HPDE6-E6E7 (cell line): ENCODE results near the gene TMEM63A.

Experiments used
- DNase-seq: peaks from one replicate; pipeline ENCODE4 v3.0.0; 2011; ENCODE audit warnings: missing footprints; ENCODE audit errors: extremely low spot score

The TMEM63A gene

DNA sequence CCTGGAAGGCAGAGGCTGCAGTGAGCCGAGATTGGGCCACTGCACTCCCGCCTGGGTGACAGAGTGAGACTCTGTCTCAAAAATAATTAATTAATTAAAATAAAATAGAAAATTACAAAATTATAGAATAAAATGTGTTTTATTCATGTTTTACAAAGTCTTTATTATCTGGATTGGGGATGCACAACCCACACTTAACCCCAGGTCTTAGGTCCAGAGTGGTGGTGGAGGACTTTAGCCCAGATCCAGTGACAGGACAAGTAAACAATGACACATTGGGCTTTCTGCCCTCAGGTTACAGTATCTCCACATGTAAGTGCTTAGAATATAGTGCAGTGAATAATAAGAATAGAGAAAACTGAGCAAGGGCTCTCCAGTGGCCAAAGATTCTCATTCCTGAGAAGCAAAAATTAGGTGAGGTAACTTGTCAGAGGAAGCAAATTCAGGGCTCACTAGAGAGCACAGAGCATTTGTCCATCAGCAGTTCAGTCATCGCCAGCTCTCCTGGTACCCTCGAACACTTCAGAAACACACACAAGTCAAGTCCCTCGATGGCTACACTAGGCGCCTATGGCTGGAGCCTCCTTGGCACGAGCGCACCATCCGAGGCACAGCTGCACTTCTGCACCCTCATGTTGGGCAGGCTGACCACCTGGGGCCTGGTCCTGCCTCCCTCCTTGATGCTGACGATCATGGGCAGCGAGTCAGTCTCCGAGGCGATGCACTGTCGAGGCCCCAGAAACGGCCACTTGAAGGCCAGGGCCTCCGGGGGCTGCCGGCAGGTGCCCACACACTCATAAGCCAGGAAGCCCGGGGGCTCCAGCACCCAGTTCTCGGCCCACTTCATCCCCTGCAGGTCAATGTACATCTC lies 4.2 kb upstream of the TMEM63A start:
- DNase-seq, result no peak

DNA sequence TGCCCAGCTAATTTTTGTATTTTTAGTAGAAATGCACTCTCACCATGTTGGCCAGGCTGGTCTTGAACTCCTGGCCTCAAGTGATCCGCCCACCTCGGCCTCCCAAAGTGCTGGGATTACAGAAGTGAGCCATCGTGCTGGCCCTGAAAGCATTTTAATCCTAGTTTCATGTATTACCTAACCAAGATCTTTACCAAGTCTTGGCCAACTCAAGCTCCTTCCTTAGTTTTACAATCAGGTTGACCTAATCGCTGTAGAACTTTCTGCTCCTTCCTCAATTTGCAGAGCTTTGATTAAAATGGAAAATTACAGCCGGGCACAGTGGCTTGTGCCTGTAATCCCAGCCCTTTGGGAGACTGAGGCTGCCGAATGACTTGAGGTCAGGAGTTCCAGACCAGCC lies 3.2 kb upstream of the TMEM63A start:
- DNase-seq, result no peak

DNA sequence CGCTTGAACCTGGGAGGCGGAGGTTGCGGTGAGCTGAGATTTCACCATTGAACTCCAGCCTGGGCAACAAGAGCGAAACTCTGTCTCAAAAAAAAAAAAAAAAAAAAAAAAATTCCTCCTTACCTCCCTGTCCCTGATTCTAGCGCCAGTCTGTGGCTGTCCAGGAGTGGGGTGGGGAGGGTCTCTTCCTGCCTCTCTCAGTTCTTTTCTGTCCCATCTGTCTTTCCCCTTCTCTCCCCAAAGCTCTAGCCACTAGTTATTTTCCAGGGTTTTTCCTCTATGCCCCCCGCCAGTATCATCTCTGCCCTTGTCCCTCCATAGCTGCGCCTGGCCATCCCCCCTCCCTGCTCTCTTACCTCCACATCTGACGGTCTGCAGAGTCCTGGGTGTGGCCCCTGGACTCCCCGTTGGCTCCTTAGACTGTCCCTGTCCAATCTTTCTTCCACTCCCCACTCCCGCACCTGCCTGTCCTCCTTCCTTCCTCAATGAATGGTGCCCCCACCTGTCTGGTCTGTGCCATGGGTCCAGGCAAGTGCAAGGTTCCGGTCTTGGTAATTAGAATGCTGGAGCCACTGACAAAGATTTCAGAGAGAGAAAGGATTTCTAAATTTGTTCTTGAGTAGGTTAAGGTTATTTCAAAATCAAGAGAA lies 1.6 kb upstream of the TMEM63A start:
- no peak for DNase-seq

DNA sequence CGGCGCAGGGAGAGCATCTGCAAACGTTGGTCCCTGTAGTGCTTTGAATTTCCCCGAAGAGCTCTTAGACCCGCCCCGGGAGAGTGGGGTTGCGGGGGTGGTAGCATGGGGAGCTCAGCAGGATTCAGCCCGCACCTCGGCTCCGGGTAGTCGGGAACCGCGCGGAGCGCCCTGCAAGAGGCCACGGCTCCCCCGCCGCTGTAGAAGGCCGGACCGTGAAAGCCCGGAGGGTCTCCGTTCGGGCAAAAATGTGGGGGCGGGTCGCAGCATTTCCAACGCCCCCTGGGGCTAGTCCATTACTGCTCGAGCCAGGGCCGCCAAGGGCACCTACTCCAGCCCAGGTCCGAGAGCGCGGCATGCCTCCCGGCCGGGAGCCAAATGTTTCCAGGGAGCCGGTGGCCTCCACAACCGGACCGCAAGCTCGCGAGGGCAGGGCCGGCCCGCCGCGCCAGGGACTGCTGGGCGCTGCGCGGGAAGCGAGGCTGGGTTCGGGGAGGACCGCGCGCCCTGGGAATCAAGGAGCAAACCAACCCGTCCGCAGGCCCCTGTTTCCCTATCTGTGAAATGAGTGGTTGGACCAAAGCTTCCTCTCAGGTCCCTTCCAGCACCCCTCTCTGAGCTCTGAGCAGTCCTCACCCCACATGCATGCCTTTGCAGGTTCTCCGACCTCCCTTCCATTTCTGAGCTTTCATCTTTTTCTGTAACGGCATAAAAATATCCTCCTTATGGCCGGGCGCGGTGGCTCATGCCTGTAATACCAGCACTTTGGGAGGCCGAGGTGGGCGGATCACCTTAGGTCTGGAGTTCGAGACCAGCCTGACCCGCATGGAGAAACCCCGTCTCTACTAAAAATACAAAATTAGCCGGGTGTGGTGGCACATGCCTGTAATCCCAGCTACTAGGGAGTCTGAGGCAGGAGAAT lies 775 bp upstream of the TMEM63A start:
- peak; percentile 35 for DNase-seq

DNA sequence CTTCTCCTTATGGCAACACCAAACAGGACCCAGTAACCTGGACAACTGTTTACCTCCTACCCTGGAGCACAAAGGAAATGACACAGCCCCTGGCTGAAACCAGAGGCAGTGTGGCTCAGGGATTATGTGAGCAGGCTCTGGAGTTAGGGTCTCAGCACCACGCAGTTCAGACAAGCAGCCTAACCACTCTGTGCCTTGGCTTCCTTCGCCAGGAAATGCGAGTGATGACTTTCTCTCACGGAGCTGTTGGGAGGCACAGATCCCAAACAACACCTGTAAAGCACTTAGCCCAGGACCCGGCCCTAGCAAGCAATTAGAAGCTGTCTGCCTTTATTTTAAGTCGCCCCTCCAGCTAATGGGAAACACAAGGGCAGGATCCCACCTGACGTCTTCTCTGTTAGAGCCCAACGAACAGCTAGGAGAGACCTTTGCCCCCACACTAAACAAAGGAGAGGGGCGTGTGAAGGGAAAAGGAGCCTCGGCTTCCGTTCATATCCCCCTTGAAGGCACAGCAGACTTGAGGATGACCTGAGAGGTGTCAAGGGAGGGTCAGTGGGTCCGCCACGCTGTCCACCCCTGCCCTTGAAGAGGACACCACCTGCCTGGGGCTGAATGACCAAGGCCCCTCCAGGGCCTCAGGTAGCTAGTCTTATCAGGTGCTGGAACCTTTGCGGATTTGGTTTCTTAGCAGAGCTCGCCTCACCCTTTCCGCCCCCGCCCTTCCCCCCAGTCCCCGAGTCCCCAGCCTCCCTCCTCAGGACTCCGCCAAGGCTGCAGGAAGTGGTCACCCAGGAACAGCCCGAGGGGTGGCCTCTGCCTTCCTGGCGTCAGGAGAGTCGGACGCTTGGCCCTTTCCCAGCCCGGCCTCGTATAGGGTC lies 860 bp downstream of the TMEM63A start:
- peak; percentile 21 for DNase-seq

DNA sequence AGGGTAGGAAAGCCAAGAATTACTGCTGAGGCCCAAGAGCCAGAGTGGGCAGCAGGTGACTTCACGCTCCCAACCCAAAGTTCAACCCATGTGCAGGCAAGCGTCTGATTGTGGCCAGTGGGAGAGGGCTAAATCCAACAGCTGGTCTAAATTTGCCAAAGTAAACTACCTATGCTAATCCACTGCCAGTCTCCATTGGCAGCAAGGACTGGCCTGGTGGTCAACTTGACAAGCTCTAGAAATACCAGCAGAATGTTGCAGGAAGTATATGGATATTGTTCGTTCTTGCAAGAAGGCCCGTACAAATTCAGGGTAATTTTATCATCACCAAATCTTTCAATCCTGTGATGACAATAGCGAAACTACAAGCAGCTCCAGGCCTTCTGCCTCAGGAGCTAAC lies 1.5 kb downstream of the TMEM63A start:
- no peak for DNase-seq

DNA sequence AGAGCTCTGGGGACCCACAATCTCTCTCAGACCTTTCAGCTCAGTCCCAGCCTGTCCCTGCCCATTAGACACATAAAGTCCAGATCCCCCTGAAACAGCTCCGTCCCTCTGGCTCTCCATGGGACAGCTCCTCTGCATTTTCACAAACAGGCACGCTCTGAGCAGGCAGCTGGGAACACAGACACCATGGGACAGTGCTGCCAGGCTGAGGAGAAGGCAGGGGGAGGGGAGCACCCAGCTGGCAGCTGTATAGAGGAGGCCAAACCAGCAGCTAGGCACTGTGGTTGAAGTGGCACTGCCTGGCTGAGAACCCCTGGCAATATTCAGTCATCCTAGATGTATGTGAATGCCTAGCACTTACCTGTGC lies 2.0 kb downstream of the TMEM63A start:
- no peak for DNase-seq

DNA sequence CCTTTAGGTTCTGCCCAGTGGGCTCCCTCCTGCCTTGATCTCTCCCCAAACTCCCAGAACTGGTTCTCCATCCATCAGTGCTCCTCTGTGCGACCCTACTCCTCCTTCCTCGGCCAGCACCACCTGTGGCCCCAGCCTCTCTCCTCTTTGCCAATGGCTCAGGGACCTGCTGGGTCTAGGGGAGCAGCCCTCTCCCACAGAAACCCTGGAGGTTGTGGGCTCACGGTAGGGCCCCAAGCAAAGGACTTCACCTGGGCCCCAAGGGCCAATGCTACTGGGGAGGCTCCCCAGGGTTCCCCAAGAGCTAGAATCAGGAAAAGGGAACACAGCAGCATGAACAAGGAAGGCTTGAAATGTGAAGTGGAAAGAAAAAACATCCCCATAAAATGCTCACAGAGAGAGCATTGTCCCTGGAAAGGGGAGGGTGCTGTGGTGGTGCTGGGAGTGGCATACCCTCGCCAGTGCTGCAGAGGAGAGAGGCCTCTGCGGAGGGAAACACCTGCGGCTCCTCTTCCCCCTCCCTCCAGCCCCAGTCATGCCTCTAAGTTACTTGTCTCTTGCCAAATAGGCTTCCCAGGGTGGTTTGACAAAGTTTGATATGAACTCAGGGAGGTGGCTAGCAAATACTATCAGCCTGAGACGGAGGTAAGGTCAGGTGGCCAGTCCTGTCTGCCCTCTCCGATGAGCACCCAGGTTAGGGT lies 2.5 kb downstream of the TMEM63A start:
- DNase-seq, result no peak

DNA sequence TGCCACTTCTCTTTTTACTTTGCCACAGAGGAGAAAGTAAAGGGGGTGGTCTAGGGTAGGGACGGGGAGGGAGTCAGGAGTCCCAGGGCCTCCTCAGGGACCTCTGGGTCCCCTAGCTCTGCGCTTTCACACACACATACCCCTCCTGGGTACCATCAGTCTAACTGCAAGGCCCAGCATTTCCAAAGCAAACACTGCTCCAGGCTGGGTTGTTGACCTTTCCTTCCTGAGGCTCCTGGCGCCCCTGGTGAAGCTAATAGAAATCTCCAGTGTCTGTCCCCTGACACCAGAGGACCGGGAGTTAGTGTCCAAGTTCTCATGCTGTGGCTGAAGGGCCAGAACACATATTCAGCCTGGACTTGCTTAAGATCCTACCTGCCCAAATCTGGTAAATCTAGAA lies 3.9 kb downstream of the TMEM63A start:
- no peak for DNase-seq

DNA sequence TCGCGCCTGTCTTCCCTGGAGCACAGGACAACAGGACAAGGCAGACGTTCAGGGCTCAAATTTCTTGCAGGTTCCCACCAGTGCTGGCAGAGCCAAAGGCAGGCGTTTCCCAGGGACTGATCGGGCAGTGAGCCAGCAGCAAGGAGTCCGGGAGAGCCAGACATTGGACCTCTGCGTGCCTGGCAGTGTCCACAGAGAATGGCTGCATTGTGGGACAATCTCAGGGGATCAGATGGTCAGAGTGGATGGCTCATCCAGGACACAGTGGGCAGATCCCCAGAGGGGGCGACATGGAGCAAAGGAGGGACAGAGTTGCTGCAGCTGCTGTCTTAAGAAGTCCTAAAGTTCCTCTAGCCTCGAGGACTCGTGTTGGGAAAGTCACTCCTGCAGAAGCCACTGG lies 4.6 kb downstream of the TMEM63A start:
- no peak for DNase-seq

DNA sequence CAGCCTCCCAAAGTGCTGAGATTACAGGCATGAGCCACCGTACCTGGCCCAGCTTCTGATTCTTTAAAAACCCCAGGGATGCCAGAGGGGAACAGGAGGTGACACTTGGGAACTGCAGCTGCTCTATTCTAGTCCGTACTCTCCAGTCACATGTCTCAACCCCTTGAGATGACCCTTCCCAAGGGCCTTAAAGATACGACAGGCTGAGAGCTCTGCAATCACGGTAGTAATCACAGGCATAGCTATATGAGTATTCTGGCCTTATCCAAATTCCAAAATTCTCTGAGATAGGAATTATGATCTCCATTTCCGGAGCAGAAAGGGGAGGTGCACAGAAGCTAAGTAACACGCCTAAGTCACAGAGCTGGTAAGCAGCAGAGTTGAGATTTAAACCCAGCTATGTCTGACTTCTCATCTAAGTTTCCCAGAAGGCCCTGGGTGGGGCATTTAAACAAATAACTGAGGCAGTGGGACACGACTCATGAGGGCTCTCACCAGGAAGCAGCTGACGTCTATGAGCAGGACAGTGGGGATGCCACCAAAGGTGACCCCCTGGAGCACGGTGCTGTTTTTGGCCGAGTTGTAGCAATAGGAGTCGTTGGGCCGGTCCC lies 5.2 kb downstream of the TMEM63A start:
- no peak for DNase-seq

DNA sequence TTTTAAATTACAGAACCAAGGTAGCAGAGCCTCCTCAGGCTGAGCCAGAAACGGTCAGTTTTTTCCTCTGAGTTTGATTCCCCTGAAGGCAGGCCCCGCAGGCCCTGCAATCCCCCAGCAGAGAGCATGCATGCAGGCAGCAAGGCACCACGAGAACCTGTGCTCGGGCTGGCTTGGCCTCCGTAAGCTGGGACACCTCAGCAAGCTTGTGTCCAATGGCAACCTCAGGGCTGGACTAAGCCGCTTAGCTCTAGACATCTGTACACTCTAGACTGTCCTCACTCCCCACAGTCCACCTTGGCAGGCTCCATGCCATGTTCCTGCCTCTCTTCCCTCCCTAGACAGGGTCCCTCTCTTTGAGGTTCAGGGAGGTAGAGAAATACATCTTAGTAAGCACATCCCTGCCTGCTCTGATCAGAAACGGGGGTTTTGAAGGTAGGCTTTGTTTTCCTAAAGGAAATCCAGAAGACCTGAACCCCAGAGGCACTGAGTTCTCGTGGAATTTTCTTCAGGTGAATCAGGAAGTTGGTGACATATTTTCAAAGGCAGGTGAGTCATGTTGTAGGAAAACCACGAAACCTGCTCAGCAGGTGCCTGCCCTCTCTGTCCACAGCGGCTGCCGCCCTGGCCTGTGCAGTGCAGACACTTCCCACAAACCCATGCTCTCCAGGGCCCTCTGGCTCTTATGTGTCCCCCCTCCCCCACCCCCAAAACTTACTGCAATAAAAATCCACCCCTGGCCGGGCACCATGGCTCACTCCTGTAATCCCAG lies 7.0 kb downstream of the TMEM63A start:
- peak; percentile 81 for DNase-seq

DNA sequence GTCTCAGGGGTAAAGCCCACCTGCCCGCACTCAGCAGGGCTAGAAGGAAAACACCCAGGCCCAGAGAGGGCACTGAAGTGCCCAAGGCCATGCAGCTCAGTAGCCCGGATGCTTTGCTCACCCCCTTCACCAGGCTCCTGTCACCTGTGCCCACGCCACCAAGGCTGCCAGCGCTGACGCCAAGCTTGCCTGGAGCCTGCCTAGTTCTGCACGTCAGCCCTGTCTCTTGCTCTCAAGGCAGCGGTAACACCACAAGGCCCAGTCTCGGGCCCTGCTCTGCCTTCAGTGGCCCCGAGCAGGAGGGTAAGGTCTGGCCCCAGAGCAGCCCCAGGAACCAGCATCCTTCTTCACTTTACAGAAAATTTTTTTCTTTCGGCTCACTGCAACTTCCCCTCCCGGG lies 7.7 kb downstream of the TMEM63A start:
- no peak for DNase-seq

DNA sequence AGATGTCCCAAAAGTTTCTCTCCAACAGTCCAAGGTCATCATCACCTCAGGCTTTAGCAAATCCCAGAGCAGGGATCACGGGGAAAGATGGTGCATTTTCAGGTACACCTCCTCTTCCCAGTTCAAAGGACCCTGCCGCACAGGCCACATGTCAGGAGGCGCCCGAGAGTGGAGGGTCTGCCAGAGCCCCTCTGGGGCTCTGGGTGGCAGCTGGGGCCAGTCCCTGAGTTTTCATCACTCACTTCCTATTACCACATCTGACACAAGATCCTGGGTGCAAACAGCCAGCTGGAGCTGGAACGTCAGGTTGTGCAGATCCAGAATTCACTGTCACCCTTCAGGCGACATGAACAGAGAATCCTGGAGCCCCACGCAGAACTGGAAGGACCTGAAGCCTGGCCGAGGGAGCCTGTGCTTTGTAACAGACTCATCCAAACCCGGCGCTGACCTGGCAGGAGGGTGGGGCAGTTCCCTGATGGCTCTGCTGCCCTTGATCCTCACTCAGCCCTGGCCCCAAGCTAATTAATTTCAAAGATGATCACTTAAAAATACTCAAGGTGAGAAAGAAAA lies 8.8 kb downstream of the TMEM63A start:
- DNase-seq, result no peak

DNA sequence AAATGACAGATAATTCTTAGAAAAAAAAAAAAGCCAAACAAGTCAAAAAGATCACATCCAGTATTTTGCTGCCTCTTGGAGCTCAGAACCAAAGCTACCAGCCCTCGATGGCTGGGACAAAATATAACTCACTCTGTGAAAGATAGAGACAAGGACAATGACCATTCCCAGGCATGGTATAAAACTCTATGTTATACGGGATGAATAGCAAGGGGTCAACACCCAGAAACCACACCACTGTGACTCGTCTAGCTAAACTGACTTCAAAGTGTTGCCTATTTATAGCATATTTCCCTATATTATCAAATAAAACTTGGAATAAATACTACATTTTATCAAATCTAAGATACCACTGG lies 10.1 kb downstream of the TMEM63A start:
- no peak for DNase-seq

DNA sequence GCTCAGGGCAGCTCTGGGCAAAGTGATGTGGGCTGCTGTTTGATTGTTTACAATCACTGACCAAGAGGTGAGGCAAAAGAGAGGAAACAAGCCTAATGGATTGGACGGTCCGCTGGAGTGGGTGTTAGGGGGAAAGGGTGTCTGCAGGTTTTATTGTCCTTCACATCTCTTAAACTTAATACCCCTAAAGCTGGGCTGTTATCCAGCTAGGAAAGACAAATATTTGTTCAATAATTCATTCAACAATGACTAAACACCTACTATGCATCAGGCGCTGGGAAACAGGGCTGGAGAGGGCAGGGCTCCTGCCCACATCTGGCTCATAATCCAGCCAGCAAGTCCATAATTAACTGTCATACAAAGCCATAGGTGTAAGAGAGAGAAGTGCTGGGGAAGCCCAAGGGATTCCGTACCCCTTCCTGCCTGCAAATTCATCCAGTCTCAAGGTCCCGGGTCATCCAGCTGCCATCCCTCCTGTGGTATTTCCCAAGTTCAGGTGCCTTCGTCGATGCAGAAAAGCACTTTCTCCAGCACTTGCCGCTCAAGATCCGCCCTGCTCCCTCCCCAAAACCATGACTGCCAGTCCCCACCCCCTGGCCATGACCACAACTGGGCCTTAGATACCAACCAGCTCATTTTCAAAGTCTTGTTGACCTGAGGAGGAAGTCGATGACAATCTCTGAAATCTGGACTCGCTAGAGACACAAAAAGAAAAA lies 10.7 kb downstream of the TMEM63A start:
- DNase-seq, result no peak

DNA sequence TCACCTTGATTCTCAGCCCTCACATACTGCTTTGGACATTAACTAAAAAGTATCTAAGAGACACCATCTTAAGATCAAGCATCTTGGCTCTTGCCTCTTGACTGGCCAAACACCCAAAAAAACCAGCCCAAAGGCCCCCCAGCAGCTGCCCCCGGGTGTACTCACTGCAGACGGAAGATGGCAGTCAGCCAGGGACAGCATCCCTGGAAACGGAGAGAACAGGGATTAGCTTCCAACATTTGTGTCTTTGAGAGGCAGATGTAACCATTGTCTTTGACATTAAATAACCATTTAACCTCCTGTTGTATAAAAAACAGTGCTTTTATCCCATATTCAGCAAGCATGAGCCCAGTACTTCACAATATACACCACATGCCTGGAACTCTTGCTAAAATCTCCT lies 11.3 kb downstream of the TMEM63A start:
- DNase-seq, result no peak

DNA sequence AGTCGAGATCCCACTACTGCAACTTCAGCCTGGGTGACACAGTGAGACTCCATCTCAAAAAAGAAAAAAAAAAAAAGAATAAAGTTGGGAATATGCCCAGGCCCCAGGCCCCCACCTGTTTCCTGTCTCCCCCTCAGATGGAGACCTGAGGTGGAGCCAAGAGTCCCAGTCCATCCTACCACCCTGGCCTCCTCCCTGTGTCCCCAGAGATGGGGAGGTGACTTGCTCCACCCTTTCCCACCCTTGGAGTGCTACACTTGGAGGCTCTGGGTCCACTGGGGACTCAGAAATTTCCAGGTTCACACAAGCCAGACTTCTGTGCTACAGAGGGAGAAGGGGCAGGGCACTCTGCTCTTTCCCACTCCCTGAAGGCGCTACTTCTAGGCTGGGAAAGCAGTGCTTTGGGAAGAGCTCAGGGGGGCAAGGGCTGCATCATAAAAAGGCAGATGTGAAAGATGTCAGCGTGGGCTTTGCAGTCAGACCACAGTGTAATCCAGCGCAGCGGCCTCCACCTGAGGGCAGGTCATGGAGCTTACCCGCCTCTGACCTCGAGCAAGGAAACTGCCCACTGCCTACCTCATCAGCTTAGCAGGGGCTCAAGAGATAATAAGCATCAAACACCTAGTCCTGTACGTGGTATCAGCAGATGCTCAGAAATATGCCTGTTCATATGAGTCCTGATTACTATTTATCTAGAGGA lies 13.4 kb downstream of the TMEM63A start:
- no peak for DNase-seq
